AG04450 (cell line): Measurements from ENCODE around the gene PSENEN. TPM values are rescaled to one million over a fixed set of nuclear protein-coding genes. Genes with fewer than 3 reads are reported as not detected.
A peak's percentile ranks its signal among the peaks of the same experiment; 100 is the strongest.

Source experiments
- CTCF ChIA-PET: fragments of 300-600, 350-600 bp; formaldehyde crosslinking; extraction: SDS; loops from one replicate; lab custom pipeline; 2022; ENCODE audit warnings: antibody characterized with exemption, inconsistent platforms; lab: Charles Lee
- POLR2A ChIA-PET: fragments of 350-600 bp; formaldehyde crosslinking; extraction: SDS; loops from one replicate; lab custom pipeline; 2021; ENCODE audit warnings: antibody characterized with exemption, inconsistent platforms; lab: Yijun Ruan, JAX
- DNase-seq: peaks from one replicate; pipeline ENCODE4 v3.0.0-alpha.2; 2011; ENCODE audit warnings: low read depth, low spot score
- H3K27ac ChIP-seq: one replicate; pipeline ENCODE4 v1.5.1; 2012; ENCODE audit warnings: low read depth, low read length, control low read depth
- H3K27me3 ChIP-seq: one replicate; pipeline ENCODE4 v1.6.0; 2012; ENCODE audit warnings: low read length; ENCODE audit not compliant: control insufficient read depth, insufficient read depth
- H3K4me3 ChIP-seq: 2 replicates; pipeline ENCODE4 v1.5.1; 2011; ENCODE audit warnings: mild to moderate bottlenecking, low read depth, low read length, control low read depth
- H3K9me3 ChIP-seq: 2 replicates; pipeline ENCODE4 v1.5.1; 2012; ENCODE audit warnings: low read length; ENCODE audit not compliant: control insufficient read depth, insufficient read depth
- polyA minus RNA-seq: library from RNA; depleted of rRNA, polyadenylated mRNA; stranded (reverse); fragments of >200 nt; gene quantifications from 2 replicates; pipeline ENCODE4 v1.2.3, GENCODE V29; 2011; rRNA and poly(A)+ RNA removed
- polyA plus RNA-seq: library from polyadenylated mRNA; depleted of rRNA; stranded (reverse); fragments of >200 nt; gene quantifications from 2 replicates; pipeline ENCODE4 v1.2.3, GENCODE V29; 2011; rRNA removed
- TF ChIP-seq, protein P1 (sequence below): IDR thresholded peaks from 2 replicates; pipeline ENCODE4 v1.5.1; 2011; ENCODE audit warnings: low read depth, low read length, control low read depth, inconsistent platforms

The PSENEN gene, protein sequence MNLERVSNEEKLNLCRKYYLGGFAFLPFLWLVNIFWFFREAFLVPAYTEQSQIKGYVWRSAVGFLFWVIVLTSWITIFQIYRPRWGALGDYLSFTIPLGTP
- 41.0 and 52.7 TPM in 2 replicates for polyA plus RNA-seq
- polyA minus RNA-seq: 23.2 and 25.2 TPM in 2 replicates

DNA sequence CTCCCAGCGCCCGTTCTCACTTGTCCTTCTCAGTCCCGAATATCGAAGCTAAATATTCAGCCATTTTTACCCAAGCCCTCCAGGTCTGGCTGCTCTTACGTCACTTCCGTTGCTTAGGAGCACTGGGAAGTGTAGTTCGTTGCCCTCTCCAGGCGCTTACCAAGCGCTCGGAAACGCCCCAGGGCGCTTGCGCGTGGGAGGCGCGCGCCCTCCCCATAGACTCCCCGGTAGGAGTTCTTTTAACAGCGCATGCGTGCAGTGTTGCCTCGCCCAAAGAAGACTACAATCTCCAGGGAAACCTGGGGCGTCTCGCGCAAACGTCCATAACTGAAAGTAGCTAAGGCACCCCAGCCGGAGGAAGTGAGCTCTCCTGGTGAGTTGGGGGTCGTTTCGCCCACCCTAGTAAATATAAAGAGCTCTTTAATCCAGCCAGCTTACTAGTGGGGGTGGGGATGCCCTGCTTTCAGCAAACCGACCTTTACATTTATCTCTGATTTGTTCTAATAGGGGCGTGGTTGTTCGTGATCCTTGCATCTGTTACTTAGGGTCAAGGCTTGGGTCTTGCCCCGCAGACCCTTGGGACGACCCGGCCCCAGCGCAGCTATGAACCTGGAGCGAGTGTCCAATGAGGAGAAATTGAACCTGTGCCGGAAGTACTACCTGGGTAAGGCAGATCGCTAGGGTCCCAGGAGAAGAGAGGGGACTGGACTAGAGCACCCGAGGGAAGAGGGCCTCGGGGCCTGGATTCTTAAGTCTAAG, at the start of gene PSENEN, which contains the start of gene U2AF1L4:
Gene PSENEN, plus strand, starts transcription at position 324 of the 759 bp plus-strand sequence. Its CDS starts 280 bp downstream, at position 604.
Gene U2AF1L4, minus strand, starts transcription at position 91 of the 759 bp plus-strand sequence. Its CDS starts 27 bp downstream, at position 64.
- H3K27me3 ChIP-seq: no peaks in the 10 kb centered on the region
- peak within 1 kb of the TSS; percentile 87 for H3K4me3 ChIP-seq
- ChIA-PET POLR2A (interaction anchor here (0.6 to 1.3 kb wide), 2 partner anchors 12 to 74 kb away, joined by 3 to 10 read pairs; partner anchors contain the start of genes HSPB6 and PROSER3), CTCF (interaction anchor here (0.6 to 1.1 kb wide), 4 partner anchors 9 to 74 kb away, joined by 3 to 7 read pairs (median 4); no protein-coding TSS in a partner anchor)
- H3K9me3 ChIP-seq: no peaks in the 10 kb centered on the region; the same call in 1 of the 2 replicates
- H3K27ac ChIP-seq: peak within 1 kb of the TSS; percentile 99
- TF ChIP-seq, protein P1, sequence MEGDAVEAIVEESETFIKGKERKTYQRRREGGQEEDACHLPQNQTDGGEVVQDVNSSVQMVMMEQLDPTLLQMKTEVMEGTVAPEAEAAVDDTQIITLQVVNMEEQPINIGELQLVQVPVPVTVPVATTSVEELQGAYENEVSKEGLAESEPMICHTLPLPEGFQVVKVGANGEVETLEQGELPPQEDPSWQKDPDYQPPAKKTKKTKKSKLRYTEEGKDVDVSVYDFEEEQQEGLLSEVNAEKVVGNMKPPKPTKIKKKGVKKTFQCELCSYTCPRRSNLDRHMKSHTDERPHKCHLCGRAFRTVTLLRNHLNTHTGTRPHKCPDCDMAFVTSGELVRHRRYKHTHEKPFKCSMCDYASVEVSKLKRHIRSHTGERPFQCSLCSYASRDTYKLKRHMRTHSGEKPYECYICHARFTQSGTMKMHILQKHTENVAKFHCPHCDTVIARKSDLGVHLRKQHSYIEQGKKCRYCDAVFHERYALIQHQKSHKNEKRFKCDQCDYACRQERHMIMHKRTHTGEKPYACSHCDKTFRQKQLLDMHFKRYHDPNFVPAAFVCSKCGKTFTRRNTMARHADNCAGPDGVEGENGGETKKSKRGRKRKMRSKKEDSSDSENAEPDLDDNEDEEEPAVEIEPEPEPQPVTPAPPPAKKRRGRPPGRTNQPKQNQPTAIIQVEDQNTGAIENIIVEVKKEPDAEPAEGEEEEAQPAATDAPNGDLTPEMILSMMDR: no peak
- peak; percentile 99 for DNase-seq

DNA sequence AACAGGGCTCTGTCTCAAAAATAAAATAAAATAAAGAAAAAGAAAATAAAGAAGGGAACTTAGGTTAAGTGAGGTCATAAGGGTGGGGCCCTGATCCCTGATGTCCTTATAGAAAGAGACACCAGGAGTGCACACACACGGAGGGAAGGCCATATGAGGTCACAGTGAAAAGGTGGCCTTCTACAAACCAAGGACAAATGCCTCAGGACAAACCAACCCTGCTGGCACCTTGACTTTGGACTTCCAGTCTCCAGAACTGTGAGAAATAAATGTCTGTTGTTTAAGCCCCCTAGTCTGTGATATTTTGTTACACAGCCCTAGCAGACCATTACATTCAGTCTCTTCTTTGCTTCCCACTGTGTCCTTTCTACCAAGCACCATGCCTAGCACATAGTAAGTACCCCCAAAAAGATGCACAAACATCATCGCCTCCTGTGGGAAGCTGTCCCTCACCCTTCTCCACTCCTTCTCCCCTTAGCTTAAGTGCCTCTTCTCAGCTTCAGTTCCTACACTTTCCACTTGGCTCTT, 49.5 kb upstream of the PSENEN start:
- TF ChIP-seq, protein P1: no peak
- no peak for DNase-seq
- no peak overlapping the region for H3K27ac ChIP-seq
- peaks cover 4% of the 10 kb centered on the region for H3K27me3 ChIP-seq
- H3K9me3 ChIP-seq: no peaks in the 10 kb centered on the region
- ChIA-PET POLR2A (no interaction called here), CTCF (interaction anchor here (0.8 to 1.5 kb wide), 2 partner anchors 12 to 123 kb away, joined by 4 to 5 read pairs; no protein-coding TSS in a partner anchor)
- H3K4me3 ChIP-seq: no peak overlapping the region

DNA sequence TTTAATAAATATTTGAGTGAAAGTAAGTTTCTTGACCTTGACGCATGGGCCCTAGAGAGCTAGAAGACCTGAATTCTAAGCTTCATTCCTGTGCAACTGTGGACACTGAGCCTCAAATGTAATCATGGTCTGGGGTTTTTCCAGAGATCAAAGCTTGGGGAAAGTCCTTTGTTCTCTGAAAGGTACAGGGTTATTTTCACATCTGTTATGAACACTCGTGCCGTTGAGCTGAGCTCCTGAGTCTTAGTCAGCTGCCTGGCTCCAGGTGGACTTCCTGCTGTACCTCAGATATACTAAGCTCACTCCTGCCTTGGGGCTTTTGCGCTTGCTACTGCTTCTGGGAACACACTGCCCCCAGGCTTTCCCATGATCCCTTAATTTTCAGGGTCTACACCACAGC, 48.6 kb upstream of the PSENEN start:
- Histone ChIP-seq H3K27me3 (peaks cover 4% of the 10 kb centered on the region), H3K4me3 (no peak overlapping the region), H3K27ac (no peak overlapping the region), H3K9me3 (no peaks in the 10 kb centered on the region)
- no peak for DNase-seq
- TF ChIP-seq, protein P1: no peak
- ChIA-PET CTCF (interaction anchor here (0.8 to 1.5 kb wide), 2 partner anchors 11 to 122 kb away, joined by 4 to 5 read pairs; no protein-coding TSS in a partner anchor), POLR2A (no interaction called here)

DNA sequence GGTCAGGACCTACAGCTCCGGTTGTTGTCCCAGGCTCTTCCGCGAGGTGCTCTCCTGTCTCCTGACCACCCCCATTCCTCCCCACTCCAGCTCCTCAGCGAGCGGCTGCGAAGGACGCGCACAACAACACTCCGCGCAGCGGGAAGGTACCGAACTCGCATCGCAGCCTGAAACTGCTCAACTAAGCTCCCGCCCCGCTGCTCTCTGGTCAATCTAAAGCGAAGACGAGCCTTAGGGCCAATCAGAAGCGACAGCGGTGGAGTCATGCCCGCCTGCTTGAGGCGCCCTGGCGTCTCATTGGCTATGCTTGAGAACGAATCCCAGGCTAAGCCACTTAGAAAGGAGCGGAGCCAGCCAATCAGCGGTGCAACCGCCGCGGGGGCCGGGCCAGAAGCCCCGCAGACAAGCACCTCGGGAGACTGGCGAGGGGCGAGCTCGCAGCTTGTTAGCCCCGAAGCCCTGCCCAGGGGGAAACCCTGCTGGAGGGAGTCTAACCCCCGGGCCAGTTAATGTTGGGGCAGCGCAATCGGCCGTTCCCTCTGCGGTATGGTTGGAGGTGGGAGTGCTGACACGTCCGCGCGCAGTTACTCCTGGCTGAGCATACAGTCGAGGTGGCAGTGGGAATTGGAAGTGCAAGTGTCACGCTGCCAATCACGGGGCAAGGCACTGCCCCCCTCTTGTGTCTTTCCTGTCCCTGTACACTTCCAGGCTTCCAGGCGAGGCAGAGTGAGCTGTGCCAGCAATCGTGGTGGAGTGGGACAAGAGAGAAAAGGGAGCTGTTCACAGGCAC, 43.0 kb upstream of the PSENEN start:
- CTCF ChIA-PET: interaction anchor here (0.6 to 3.3 kb wide), 4 partner anchors 8 to 232 kb away, joined by 3 to 23 read pairs (median 4); no protein-coding TSS in a partner anchor
- POLR2A ChIA-PET: interaction anchor here (0.6 to 1.2 kb wide), 5 partner anchors 35 to 536 kb away, joined by 3 to 6 read pairs (median 4); partner anchors contain the start of genes COX6B1 and HAUS5
- H3K27me3 ChIP-seq: no peaks in the 10 kb centered on the region
- no peak overlapping the region for H3K27ac ChIP-seq
- peak; percentile 94 for DNase-seq
- H3K9me3 ChIP-seq: peaks cover 4% of the 10 kb centered on the region; the same call in 1 of the 2 replicates
- TF ChIP-seq, protein P1: no peak
- H3K4me3 ChIP-seq: peak overlapping the region; percentile 66
